HepG2 (cell line): ENCODE data around the gene F12. TPM values are rescaled to one million over a fixed set of nuclear protein-coding genes. Genes with fewer than 3 reads are reported as not detected.

Experiments
- AKAP8 ChIP-seq: sonication (generic); formaldehyde crosslinking; IDR thresholded peaks from 2 replicates; pipeline ENCODE4 v1.5.1; 2020; ENCODE audit warnings: mild to moderate bottlenecking, missing genetic modification reagents
- CBFB ChIP-seq: sonication (generic); formaldehyde crosslinking; IDR thresholded peaks from 2 replicates; pipeline ENCODE4 v1.4.0; 2020; ENCODE audit warnings: missing genetic modification reagents
- GABPA ChIP-seq, 2 experiments: IDR thresholded peaks; 2 replicates each; pipeline ENCODE4 v1.6.1; 2011 to 2016; ENCODE audit warnings: low read depth in 2 of 2, low read length in 1 of 2, missing biosample characterization in 1 of 2, missing genetic modification characterization in 1 of 2
- HMG20B ChIP-seq: conservative IDR thresholded peaks from 2 replicates; pipeline ENCODE4 v1.6.1; 2016; ENCODE audit warnings: missing genetic modification reagents, missing compliant biosample characterization
- KMT2A ChIP-seq: sonication (generic); formaldehyde crosslinking; IDR thresholded peaks from 2 replicates; pipeline ENCODE4 v1.4.0; 2020; ENCODE audit warnings: missing genetic modification reagents
- MTA1 ChIP-seq: sonication (generic); formaldehyde crosslinking; IDR thresholded peaks from 2 replicates; pipeline ENCODE4 v1.4.0; 2020; ENCODE audit warnings: missing genetic modification reagents, mild to moderate bottlenecking, borderline replicate concordance
- NRL ChIP-seq: sonication (generic); formaldehyde crosslinking; IDR thresholded peaks from 2 replicates; pipeline ENCODE4 v1.5.0; 2020; ENCODE audit warnings: missing genetic modification reagents, mild to moderate bottlenecking, moderate library complexity, borderline replicate concordance
- POLR2A ChIP-seq, 2 experiments: IDR thresholded peaks; 2 replicates each; pipeline ENCODE4 v1.6.1; 2011; ENCODE audit warnings: low read depth in 2 of 2, low read length in 2 of 2, mild to moderate bottlenecking in 1 of 2, moderate library complexity in 1 of 2; ENCODE audit not compliant: insufficient read depth in 1 of 2
- RAD21 ChIP-seq: fragments of 450-650 bp; formaldehyde crosslinking; IDR thresholded peaks from 2 replicates; pipeline ENCODE4 v1.5.0; 2020; ENCODE audit warnings: mild to moderate bottlenecking
- RBFOX2 ChIP-seq: fragments of 200-400 bp; formaldehyde crosslinking; IDR thresholded peaks from 2 replicates; pipeline ENCODE4 v1.6.1; 2017; ENCODE audit warnings: low read depth, mild to moderate bottlenecking, low read length
- RFX5 ChIP-seq: IDR thresholded peaks from 2 replicates; pipeline ENCODE4 v1.6.1; 2011; ENCODE audit warnings: low read depth, low read length, improper control_type of control experiment
- SATB2 ChIP-seq: sonication (generic); formaldehyde crosslinking; IDR thresholded peaks from 2 replicates; pipeline ENCODE4 v1.5.0; 2020; ENCODE audit warnings: missing genetic modification reagents
- SP4 ChIP-seq: sonication (generic); formaldehyde crosslinking; IDR thresholded peaks from 2 replicates; pipeline ENCODE4 v1.8.1; 2023; ENCODE audit warnings: mild to moderate bottlenecking, missing genetic modification reagents
- TSC22D2 ChIP-seq: sonication (generic); formaldehyde crosslinking; IDR thresholded peaks from 2 replicates; pipeline ENCODE4 v1.5.1; 2020; ENCODE audit warnings: missing genetic modification reagents, mild to moderate bottlenecking, borderline replicate concordance
- ZBTB20 ChIP-seq: sonication (generic); formaldehyde crosslinking; IDR thresholded peaks from 2 replicates; pipeline ENCODE4 v1.8.1; 2023; ENCODE audit warnings: missing genetic modification reagents, low read depth, mild to moderate bottlenecking, borderline replicate concordance
- ZBTB4 ChIP-seq: sonication (generic); formaldehyde crosslinking; IDR thresholded peaks from 2 replicates; pipeline ENCODE4 v1.4.0; 2020; ENCODE audit warnings: missing genetic modification reagents, mild to moderate bottlenecking, borderline replicate concordance
- ZFP62 ChIP-seq: sonication (generic); formaldehyde crosslinking; IDR thresholded peaks from 2 replicates; pipeline ENCODE4 v1.4.0; 2020; ENCODE audit warnings: missing genetic modification reagents
- ZNF687 ChIP-seq: sonication (generic); formaldehyde crosslinking; IDR thresholded peaks from 2 replicates; pipeline ENCODE4 v1.5.1; 2020; ENCODE audit warnings: mild to moderate bottlenecking, missing genetic modification reagents, moderate library complexity
- ZXDC ChIP-seq: sonication (generic); formaldehyde crosslinking; IDR thresholded peaks from 2 replicates; pipeline ENCODE4 v1.5.0; 2020; ENCODE audit warnings: mild to moderate bottlenecking, missing genetic modification reagents
- polyA plus RNA-seq, 8 experiments: library from polyadenylated mRNA; depleted of rRNA in 3 of 8; stranded (reverse) in 7 of 8; unstranded in 1 of 8; fragments of >200 nt; fragmentation: Illumina TruSeq in 4 of 8; extraction: Trizol in 4 of 8; gene quantifications; 2 replicates each; pipeline versions ENCODE4 v1.2.1 to v1.2.3, GENCODE V29; 2011 to 2016; ENCODE audit warnings: low read depth in 4 of 8, missing spikeins in 1 of 8, mixed read lengths in 1 of 8; ENCODE audit not compliant: insufficient read depth in 1 of 8
- total RNA-seq, 5 experiments: library from RNA; depleted of rRNA; stranded (reverse); fragments of >200 nt; fragmentation: Illumina TruSeq; extraction: Trizol; gene quantifications; 2 replicates each; pipeline ENCODE4 v1.2.3, GENCODE V29; 2016; ENCODE audit warnings: low read depth in 1 of 5

The F12 gene
- total and polyA plus RNA-seq, 2 of the 13 experiments (the other 11 are each of a cell fraction or from before 2014, with no cell fraction given): 2.5 to 3.0 TPM

- TF ChIP-seq ZNF687 (CRISPR knock-in tag): peak; percentile 60
- peak; percentile 98 for TF ChIP-seq AKAP8 (CRISPR knock-in tag)
- no peak for TF ChIP-seq SATB2 (CRISPR knock-in tag)
- TF ChIP-seq HMG20B: no peak
- TF ChIP-seq ZBTB20: 0 out of 2 replicates have a peak, but pooled peaks have one; percentile 19
- no peak for TF ChIP-seq MTA1 (CRISPR knock-in tag)
- no peak for TF ChIP-seq ZFP62 (CRISPR knock-in tag)
- 0 out of 2 replicates have a peak, but pooled peaks have one; percentile 24 for TF ChIP-seq ZXDC
- peak in 1 of 2 experiments; percentile 41; a peak in 1 of 4 replicates for TF ChIP-seq POLR2A (IDR thresholded peaks at IDR 0.05; ENCODE audit: insufficient read depth in 1 of 2, low read depth in 2 of 2, low read length in 2 of 2)
- peak; percentile 81; the same call in 1 of the 2 replicates for TF ChIP-seq NRL (CRISPR knock-in tag)
- TF ChIP-seq SP4 (CRISPR knock-in tag): no peak
- no peak for TF ChIP-seq TSC22D2
- no peak for TF ChIP-seq RFX5
- TF ChIP-seq RBFOX2: peak; percentile 87
- 0 out of 2 replicates have a peak, but pooled peaks have one; percentile 14 for TF ChIP-seq KMT2A (CRISPR knock-in tag)
- 0 out of 2 replicates have a peak, but pooled peaks have one; percentile 33 for TF ChIP-seq CBFB (CRISPR knock-in tag)
- no peak for TF ChIP-seq GABPA (IDR thresholded peaks at IDR 0.05; ENCODE audit: low read depth, low read length)
- no peak for TF ChIP-seq GABPA (CRISPR knock-in tag; IDR thresholded peaks at IDR 0.05; ENCODE audit: low read depth)
- peak; percentile 65 for TF ChIP-seq RAD21 (CRISPR knock-in tag)
- TF ChIP-seq ZBTB4 (CRISPR knock-in tag): 0 out of 2 replicates have a peak, but pooled peaks have one; percentile 50
Measured at GRCh38 chr5:177446200-177447065, 37.1 kb upstream of the F12 start, which contains the start of gene PRR7 (continued).
